GM19467 (cell line): ENCODE measurements around the gene FANCC.
"Not testable (repeated sequence)": the region's sequence is repeated elsewhere in the genome, so short reads cannot be mapped to it uniquely, and the experiment has no call there.

Experiments
- ATAC-seq: cut with Tn5 transposase; IDR thresholded peaks from one replicate; pipeline ENCODE4 v1.9.1; 2021; ENCODE audit warnings: mild to moderate bottlenecking, moderate library complexity; ENCODE audit not compliant: unreplicated experiment

Gene FANCC

GRCh38 chr9:95239071-95239470, 78.4 kb downstream of the FANCC start:
- ATAC-seq: no peak

GRCh38 chr9:95237336-95237735, 80.2 kb downstream of the FANCC start:
- ATAC-seq: no peak

- no peak for ATAC-seq
Measured at GRCh38 chr9:95230046-95230445, 87.5 kb downstream of the FANCC start.

GRCh38 chr9:95229230-95229915, 88.1 kb downstream of the FANCC start:
- ATAC-seq: no peak

GRCh38 chr9:95226921-95227320, 90.6 kb downstream of the FANCC start:
- ATAC-seq: no peak

- no peak for ATAC-seq
Measured at GRCh38 chr9:95225726-95226106, 91.8 kb downstream of the FANCC start.

- no peak for ATAC-seq
Measured at GRCh38 chr9:95225076-95225725, 92.3 kb downstream of the FANCC start.

GRCh38 chr9:95224376-95225019, 93.0 kb downstream of the FANCC start:
- ATAC-seq: no peak

GRCh38 chr9:95220352-95220751, 97.2 kb downstream of the FANCC start:
- ATAC-seq: not testable (repeated sequence)

GRCh38 chr9:95218773-95219172, 98.7 kb downstream of the FANCC start:
- ATAC-seq: no peak

- no peak for ATAC-seq
Measured at GRCh38 chr9:95217936-95218335, 99.6 kb downstream of the FANCC start.

GRCh38 chr9:95215336-95215898, 102.1 kb downstream of the FANCC start:
- ATAC-seq: no peak

- no peak for ATAC-seq
Measured at GRCh38 chr9:95213117-95213516, 104.4 kb downstream of the FANCC start.

GRCh38 chr9:95211028-95211427, 106.5 kb downstream of the FANCC start:
- no peak for ATAC-seq

GRCh38 chr9:95207403-95207802, 110.1 kb downstream of the FANCC start:
- no peak for ATAC-seq

GRCh38 chr9:95206143-95206542, 111.4 kb downstream of the FANCC start:
- no peak for ATAC-seq

GRCh38 chr9:95204710-95205109, 112.8 kb downstream of the FANCC start:
- ATAC-seq: no peak

GRCh38 chr9:95204310-95204709, 113.2 kb downstream of the FANCC start:
- no peak for ATAC-seq

- ATAC-seq: not testable (repeated sequence)
Measured at GRCh38 chr9:95203019-95203418, 114.5 kb downstream of the FANCC start.

- ATAC-seq: no peak
Measured at GRCh38 chr9:95202076-95202681, 115.3 kb downstream of the FANCC start.

GRCh38 chr9:95201206-95201605, 116.3 kb downstream of the FANCC start:
- ATAC-seq: no peak
